ENCODE measurements around the gene KRTAP2-1.
"Not testable (repeated sequence)": the region's sequence is repeated elsewhere in the genome, so short reads cannot be mapped to it uniquely, and the experiment has no call there.

KRTAP2-1 gene

GRCh38 chr17:41037853-41038350 lies 9.2 kb downstream of the KRTAP2-1 start:
- H3K9me3 Mint-ChIP-seq, result no peaks in the 10 kb centered on the region
- H3K4me1 Mint-ChIP-seq (ENCODE audit: low read depth), result no peaks in the 10 kb centered on the region
- no peak overlapping the region for H3K4me3 Mint-ChIP-seq
- H3K27me3 Mint-ChIP-seq (ENCODE audit: low read depth), result peaks cover 11% of the 10 kb centered on the region
- no peaks in the 10 kb centered on the region for H3K36me3 Mint-ChIP-seq (ENCODE audit: low read depth)
- H3K27ac Mint-ChIP-seq, result no peak overlapping the region

GRCh38 chr17:41034346-41034935 lies 12.7 kb downstream of the KRTAP2-1 start, which contains the start of gene KRTAP1-3:
Gene KRTAP1-3 (minus strand): TSS chr17:41034874. CDS start chr17:41034821, 53 bp downstream.
- not testable (repeated sequence) for H3K27ac Mint-ChIP-seq; H3K9me3 Mint-ChIP-seq; H3K36me3 Mint-ChIP-seq (ENCODE audit: low read depth); H3K4me1 Mint-ChIP-seq (ENCODE audit: low read depth); H3K4me3 Mint-ChIP-seq
- H3K27me3 Mint-ChIP-seq (ENCODE audit: low read depth), result peaks cover 19% of the 10 kb centered on the region

GRCh38 chr17:41029633-41030245 lies 17.4 kb downstream of the KRTAP2-1 start, which contains the start of gene KRTAP1-4:
Gene KRTAP1-4 (minus strand): TSS chr17:41030195. CDS start chr17:41030078, 117 bp downstream.
- Mint-ChIP-seq H3K4me1 (ENCODE audit: low read depth) (no peaks in the 10 kb centered on the region), H3K27me3 (ENCODE audit: low read depth) (peaks cover 10% of the 10 kb centered on the region), H3K9me3 (no peaks in the 10 kb centered on the region), H3K36me3 (ENCODE audit: low read depth) (no peaks in the 10 kb centered on the region), H3K4me3 (no peak within 1 kb of the TSS), H3K27ac (no peak within 1 kb of the TSS)

DNA sequence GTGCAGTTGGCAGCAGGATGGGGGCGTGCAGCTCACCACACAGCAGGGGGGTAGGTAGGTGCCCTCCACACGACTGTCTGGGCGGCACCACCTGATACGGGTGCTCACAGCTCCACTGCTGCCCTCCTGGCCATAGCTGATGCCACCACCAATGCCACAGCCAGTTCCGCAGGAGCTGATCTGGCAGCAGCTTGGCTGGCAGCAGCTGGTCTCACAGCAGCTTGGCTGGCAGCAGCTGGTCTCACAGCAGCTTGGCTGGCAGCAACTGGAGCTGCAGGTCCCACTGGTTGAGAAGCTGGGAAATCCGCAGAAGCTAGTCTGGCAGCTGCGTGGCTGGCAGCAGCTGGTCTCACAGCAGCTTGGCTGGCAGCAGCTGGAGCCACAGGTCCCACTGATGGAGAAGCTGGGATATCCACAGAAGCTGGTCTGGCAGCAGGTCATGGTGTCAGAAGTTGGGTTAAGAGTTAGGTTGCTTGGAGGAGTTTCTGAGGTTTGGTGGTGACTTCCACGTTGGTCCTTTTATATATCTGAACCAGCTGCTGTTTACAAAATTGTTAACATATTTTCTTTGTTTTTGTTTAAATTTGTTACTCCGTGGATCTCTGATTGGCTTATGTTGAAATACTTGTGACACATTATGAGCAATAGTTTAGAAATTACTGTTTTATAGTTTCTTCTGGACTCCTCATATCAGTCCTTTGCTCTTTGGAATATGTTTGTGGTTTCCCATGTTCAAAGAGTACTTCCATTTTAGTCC lies 20.2 kb downstream of the KRTAP2-1 start, which contains the start of gene KRTAP1-5:
Gene KRTAP1-5 (minus strand): TSS at position 494 of the 757 bp plus-strand sequence. CDS start 53 bp downstream, at position 441.
- H3K4me1 Mint-ChIP-seq (ENCODE audit: low read depth), result no peaks in the 10 kb centered on the region
- H3K36me3 Mint-ChIP-seq (ENCODE audit: low read depth), result no peaks in the 10 kb centered on the region
- no peaks in the 10 kb centered on the region for H3K9me3 Mint-ChIP-seq
- H3K27me3 Mint-ChIP-seq (ENCODE audit: low read depth), result peaks cover 10% of the 10 kb centered on the region
- H3K4me3 Mint-ChIP-seq, result no peak within 1 kb of the TSS
- no peak within 1 kb of the TSS for H3K27ac Mint-ChIP-seq

GRCh38 chr17:41024697-41025096 lies 22.4 kb downstream of the KRTAP2-1 start:
- H3K36me3 Mint-ChIP-seq (ENCODE audit: low read depth), result no peaks in the 10 kb centered on the region
- H3K9me3 Mint-ChIP-seq, result no peaks in the 10 kb centered on the region
- no peak overlapping the region for H3K4me3 Mint-ChIP-seq
- H3K4me1 Mint-ChIP-seq (ENCODE audit: low read depth), result no peaks in the 10 kb centered on the region
- no peak overlapping the region for H3K27ac Mint-ChIP-seq
- H3K27me3 Mint-ChIP-seq (ENCODE audit: low read depth), result no peaks in the 10 kb centered on the region

GRCh38 chr17:41020336-41020735 lies 26.8 kb downstream of the KRTAP2-1 start:
- H3K36me3 Mint-ChIP-seq (ENCODE audit: low read depth), result no peaks in the 10 kb centered on the region
- H3K4me1 Mint-ChIP-seq (ENCODE audit: low read depth), result no peaks in the 10 kb centered on the region
- no peak overlapping the region for H3K4me3 Mint-ChIP-seq
- peaks cover 4% of the 10 kb centered on the region for H3K27me3 Mint-ChIP-seq (ENCODE audit: low read depth)
- H3K27ac Mint-ChIP-seq, result no peak overlapping the region
- no peaks in the 10 kb centered on the region for H3K9me3 Mint-ChIP-seq

- no peak overlapping the region for H3K27ac Mint-ChIP-seq
- peaks cover 4% of the 10 kb centered on the region for H3K27me3 Mint-ChIP-seq (ENCODE audit: low read depth)
Measured at GRCh38 chr17:41019415-41019814, 27.7 kb downstream of the KRTAP2-1 start.

DNA sequence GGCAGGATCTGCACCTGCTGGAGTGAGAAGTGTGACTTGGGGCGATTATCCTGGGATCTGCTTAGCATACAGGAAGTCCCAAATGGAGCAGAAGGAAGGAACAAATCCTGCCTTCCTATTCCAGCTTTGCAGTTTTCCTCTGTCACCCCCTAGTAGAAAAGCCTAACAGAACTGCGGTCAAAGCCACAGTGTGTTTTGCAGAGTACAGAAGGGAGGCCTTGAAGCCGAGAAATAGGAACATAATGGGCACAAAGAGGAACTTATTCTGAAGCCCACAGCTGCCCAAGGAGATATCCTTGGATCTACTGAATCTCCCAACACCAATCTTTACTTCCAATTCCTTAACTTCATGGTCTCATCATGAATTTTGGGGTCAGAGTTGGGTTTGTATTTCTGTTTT lies 28.6 kb downstream of the KRTAP2-1 start:
- Mint-ChIP-seq H3K4me3 (no peak overlapping the region), H3K27me3 (ENCODE audit: low read depth) (peaks cover 4% of the 10 kb centered on the region), H3K27ac (no peak overlapping the region), H3K9me3 (no peaks in the 10 kb centered on the region), H3K36me3 (ENCODE audit: low read depth) (no peaks in the 10 kb centered on the region), H3K4me1 (ENCODE audit: low read depth) (no peaks in the 10 kb centered on the region)

More at GRCh38 chr17:41019415-41019814, 27.7 kb downstream of the KRTAP2-1 start:
- H3K4me3 Mint-ChIP-seq, result no peak overlapping the region
- H3K36me3 Mint-ChIP-seq (ENCODE audit: low read depth), result no peaks in the 10 kb centered on the region
- H3K9me3 Mint-ChIP-seq, result no peaks in the 10 kb centered on the region
- H3K4me1 Mint-ChIP-seq (ENCODE audit: low read depth), result no peaks in the 10 kb centered on the region

GRCh38 chr17:41016578-41017215 lies 30.4 kb downstream of the KRTAP2-1 start:
- no peak overlapping the region for H3K4me3 Mint-ChIP-seq

DNA sequence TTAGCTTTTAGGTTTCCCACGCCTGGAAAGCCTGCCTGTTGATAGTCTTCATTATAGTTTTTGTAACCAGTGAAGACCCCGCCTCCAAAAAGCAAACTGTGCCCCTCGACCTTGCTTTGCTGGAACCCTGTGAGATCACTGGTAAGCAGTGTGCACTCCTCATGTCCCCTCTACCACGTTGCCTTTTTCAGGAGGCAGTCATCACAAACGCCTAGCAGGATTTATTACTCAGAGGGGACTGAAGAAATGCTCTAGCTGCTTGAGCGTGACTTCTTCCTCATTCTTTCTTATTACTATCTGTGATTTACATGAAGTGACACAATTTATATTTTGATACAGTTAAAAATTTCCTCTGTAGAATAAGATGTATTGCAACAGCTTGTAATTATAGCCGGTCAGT lies 31.7 kb downstream of the KRTAP2-1 start:
- Mint-ChIP-seq H3K4me3 (no peak overlapping the region), H3K9me3 (no peaks in the 10 kb centered on the region), H3K27me3 (ENCODE audit: low read depth) (peaks cover 8% of the 10 kb centered on the region), H3K4me1 (ENCODE audit: low read depth) (no peaks in the 10 kb centered on the region), H3K36me3 (ENCODE audit: low read depth) (no peaks in the 10 kb centered on the region), H3K27ac (no peak overlapping the region)

More at GRCh38 chr17:41016578-41017215, 30.4 kb downstream of the KRTAP2-1 start:
- H3K9me3 Mint-ChIP-seq, result no peaks in the 10 kb centered on the region
- no peaks in the 10 kb centered on the region for H3K36me3 Mint-ChIP-seq (ENCODE audit: low read depth)
- no peak overlapping the region for H3K27ac Mint-ChIP-seq
- no peaks in the 10 kb centered on the region for H3K4me1 Mint-ChIP-seq (ENCODE audit: low read depth)
- H3K27me3 Mint-ChIP-seq (ENCODE audit: low read depth), result peaks cover 8% of the 10 kb centered on the region

DNA sequence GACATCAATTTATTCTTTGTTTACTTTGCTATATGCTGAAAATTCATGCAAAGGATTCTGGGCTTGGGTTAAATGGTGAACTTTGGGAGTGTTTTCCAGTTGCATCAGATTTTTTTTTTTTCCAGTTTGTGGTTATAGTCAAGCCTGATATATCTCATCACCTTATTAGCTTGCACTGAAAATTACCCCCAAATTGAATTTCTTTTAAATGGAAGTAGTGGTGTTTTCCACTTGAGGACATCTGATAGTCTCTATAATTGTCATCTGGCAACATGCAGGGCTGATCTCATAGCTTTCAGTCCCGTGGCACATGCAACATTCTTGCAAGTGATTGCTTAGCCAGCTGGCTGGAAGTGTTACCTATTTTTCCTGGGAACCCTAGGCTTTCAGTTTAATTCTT lies 33.5 kb downstream of the KRTAP2-1 start:
- Mint-ChIP-seq H3K9me3 (no peaks in the 10 kb centered on the region), H3K4me3 (no peak overlapping the region), H3K27me3 (ENCODE audit: low read depth) (peaks cover 12% of the 10 kb centered on the region), H3K36me3 (ENCODE audit: low read depth) (no peaks in the 10 kb centered on the region), H3K4me1 (ENCODE audit: low read depth) (no peaks in the 10 kb centered on the region), H3K27ac (no peak overlapping the region)

GRCh38 chr17:41013181-41013580 lies 33.9 kb downstream of the KRTAP2-1 start:
- Mint-ChIP-seq H3K36me3 (ENCODE audit: low read depth) (no peaks in the 10 kb centered on the region), H3K27me3 (ENCODE audit: low read depth) (peaks cover 12% of the 10 kb centered on the region), H3K9me3 (no peaks in the 10 kb centered on the region), H3K27ac (no peak overlapping the region), H3K4me1 (ENCODE audit: low read depth) (no peaks in the 10 kb centered on the region), H3K4me3 (no peak overlapping the region)

GRCh38 chr17:41012326-41013120 lies 34.6 kb downstream of the KRTAP2-1 start:
- no peaks in the 10 kb centered on the region for H3K9me3 Mint-ChIP-seq
- no peaks in the 10 kb centered on the region for H3K4me1 Mint-ChIP-seq (ENCODE audit: low read depth)
- H3K4me3 Mint-ChIP-seq, result no peak overlapping the region
- no peaks in the 10 kb centered on the region for H3K36me3 Mint-ChIP-seq (ENCODE audit: low read depth)
- no peak overlapping the region for H3K27ac Mint-ChIP-seq
- H3K27me3 Mint-ChIP-seq (ENCODE audit: low read depth), result peaks cover 9% of the 10 kb centered on the region

DNA sequence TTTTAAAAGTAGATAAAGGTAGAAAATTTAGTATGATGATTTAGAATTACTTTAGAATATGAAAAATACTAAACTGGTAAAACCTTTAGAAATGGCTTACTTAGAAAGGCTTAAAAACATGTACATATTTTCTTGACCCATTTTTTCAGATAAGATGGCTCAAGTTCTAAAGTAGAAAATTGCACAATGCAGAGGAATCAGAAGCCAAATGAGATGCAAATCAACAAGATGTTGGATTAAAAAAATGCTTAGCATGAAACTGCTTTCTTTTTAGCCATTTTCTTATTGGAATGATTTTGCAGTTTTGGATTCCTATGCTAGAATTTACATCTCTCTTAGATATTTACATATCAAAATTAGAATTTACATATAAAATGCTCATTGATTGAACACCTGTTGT lies 36.7 kb downstream of the KRTAP2-1 start:
- Mint-ChIP-seq H3K4me1 (ENCODE audit: low read depth) (no peaks in the 10 kb centered on the region), H3K27ac (no peak overlapping the region), H3K4me3 (no peak overlapping the region), H3K27me3 (ENCODE audit: low read depth) (peaks cover 11% of the 10 kb centered on the region), H3K36me3 (ENCODE audit: low read depth) (no peaks in the 10 kb centered on the region), H3K9me3 (no peaks in the 10 kb centered on the region)
